H9 (cell line): ENCODE results near the gene ALKAL2. TPM values are rescaled to one million over a fixed set of nuclear protein-coding genes. Genes with fewer than 3 reads are reported as not detected.
A peak's percentile ranks its signal among the peaks of the same experiment; 100 is the strongest.

ENCODE experiments used
- DNase-seq: peaks from one replicate; pipeline ENCODE4 v3.0.0-alpha.2; 2017
- H2AFZ ChIP-seq: one replicate; pipeline ENCODE4 v1.6.1; 2013; ENCODE audit warnings: mild to moderate bottlenecking, low read length, control low read depth, moderate library complexity
- H2AK5ac ChIP-seq: 2 replicates; pipeline ENCODE4 v1.6.1; 2013; ENCODE audit warnings: low read length, control low read depth, mixed read lengths; ENCODE audit not compliant: insufficient read length
- H2BK120ac ChIP-seq: one replicate; pipeline ENCODE4 v1.6.1; 2013; ENCODE audit warnings: low read depth, mild to moderate bottlenecking, low read length, control low read depth, inconsistent platforms; ENCODE audit not compliant: poor library complexity, severe bottlenecking
- H2BK12ac ChIP-seq: 2 replicates; pipeline ENCODE4 v1.6.1; 2013; ENCODE audit warnings: low read length, control low read depth, mixed read lengths, low read depth; ENCODE audit not compliant: insufficient read length
- H2BK15ac ChIP-seq: 2 replicates; pipeline ENCODE4 v1.6.1; 2013; ENCODE audit warnings: low read depth, low read length, control low read depth
- H2BK20ac ChIP-seq: one replicate; pipeline ENCODE4 v1.6.1; 2013; ENCODE audit warnings: low read depth, mild to moderate bottlenecking, low read length, control low read depth, inconsistent platforms; ENCODE audit not compliant: poor library complexity, severe bottlenecking
- H2BK5ac ChIP-seq: 2 replicates; pipeline ENCODE4 v1.6.1; 2013; ENCODE audit warnings: low read length, control low read depth, mixed read lengths; ENCODE audit not compliant: insufficient read length
- H3K14ac ChIP-seq: 2 replicates; pipeline ENCODE4 v1.6.1; 2013; ENCODE audit warnings: low read length, control low read depth; ENCODE audit not compliant: insufficient read depth
- H3K18ac ChIP-seq: 2 replicates; pipeline ENCODE4 v1.6.1; 2013; ENCODE audit warnings: low read depth, mild to moderate bottlenecking, mixed read lengths, low read length, control low read depth; ENCODE audit not compliant: insufficient read length
- H3K23ac ChIP-seq: 2 replicates; pipeline ENCODE4 v1.6.1; 2013; ENCODE audit warnings: low read length, control low read depth, mixed read lengths, low read depth; ENCODE audit not compliant: insufficient read length
- H3K23me2 ChIP-seq: 2 replicates; pipeline ENCODE4 v1.6.1; 2013; ENCODE audit warnings: low read depth, mild to moderate bottlenecking, mixed read lengths, low read length, control low read depth; ENCODE audit not compliant: insufficient read length, poor library complexity, severe bottlenecking
- H3K27ac ChIP-seq: 2 replicates; pipeline ENCODE4 v1.5.1; 2013; ENCODE audit warnings: low read length, control low read depth, mixed read lengths, low read depth; ENCODE audit not compliant: insufficient read length
- H3K27me3 ChIP-seq: 2 replicates; pipeline ENCODE4 v1.6.1; 2013; ENCODE audit warnings: low read length, control low read depth, inconsistent platforms; ENCODE audit not compliant: insufficient read depth
- H3K4ac ChIP-seq: 2 replicates; pipeline ENCODE4 v1.6.1; 2013; ENCODE audit warnings: low read depth, mild to moderate bottlenecking, control low read depth, inconsistent platforms, low read length, moderate library complexity
- H3K4me1 ChIP-seq: 2 replicates; pipeline ENCODE4 v1.6.1; 2013; ENCODE audit warnings: low read length, control low read depth, inconsistent platforms; ENCODE audit not compliant: insufficient read depth
- H3K4me2 ChIP-seq: 2 replicates; pipeline ENCODE4 v1.6.1; 2013; ENCODE audit warnings: low read length, control low read depth, mixed read lengths; ENCODE audit not compliant: insufficient read length, insufficient read depth
- H3K56ac ChIP-seq: 2 replicates; pipeline ENCODE4 v1.6.1; 2013; ENCODE audit warnings: low read depth, mild to moderate bottlenecking, mixed read lengths, low read length, control low read depth; ENCODE audit not compliant: insufficient read length
- H3K79me1 ChIP-seq: 2 replicates; pipeline ENCODE4 v1.6.1; 2013; ENCODE audit warnings: low read depth, mild to moderate bottlenecking, moderate library complexity, low read length, control low read depth, inconsistent platforms; ENCODE audit not compliant: insufficient read depth, poor library complexity, severe bottlenecking
- H3K79me2 ChIP-seq: 2 replicates; pipeline ENCODE4 v1.6.1; 2013; ENCODE audit warnings: low read length, control low read depth, inconsistent platforms; ENCODE audit not compliant: insufficient read depth
- H3K9ac ChIP-seq: 2 replicates; pipeline ENCODE4 v1.6.1; 2013; ENCODE audit warnings: low read length, control low read depth, mixed read lengths; ENCODE audit not compliant: insufficient read length; ENCODE audit errors: extremely low read depth
- H3K9me3 ChIP-seq: one replicate; pipeline ENCODE4 v1.6.1; 2013; ENCODE audit warnings: low read depth, low read length, inconsistent platforms; ENCODE audit not compliant: control insufficient read depth
- H3T11ph ChIP-seq: one replicate; pipeline ENCODE4 v1.6.1; 2013; ENCODE audit warnings: mild to moderate bottlenecking, low read length, control low read depth, inconsistent platforms
- H4K20me1 ChIP-seq: one replicate; pipeline ENCODE4 v1.6.1; 2013; ENCODE audit not compliant: control insufficient read depth, insufficient read length, insufficient read depth
- H4K5ac ChIP-seq: 2 replicates; pipeline ENCODE4 v1.6.1; 2013; ENCODE audit warnings: low read depth, mild to moderate bottlenecking, mixed read lengths, low read length, control low read depth; ENCODE audit not compliant: insufficient read length
- H4K8ac ChIP-seq: replicated peaks from 2 replicates; pipeline ENCODE4 v1.6.1; 2013; ENCODE audit warnings: low read length, control low read depth, mixed read lengths, low read depth; ENCODE audit not compliant: insufficient read length
- H4K91ac ChIP-seq: 2 replicates; pipeline ENCODE4 v1.6.1; 2013; ENCODE audit warnings: low read depth, mild to moderate bottlenecking, moderate library complexity, mixed read lengths, low read length, control low read depth; ENCODE audit not compliant: insufficient read length
- H3K27ac Mint-ChIP-seq, 3 experiments: 2 replicates in 2 of 3; 3 replicates in 1 of 3; pipeline ENCODE4 v1.8.0; 2020 to 2021; ENCODE audit warnings: mixed read lengths in 3 of 3, mild to moderate bottlenecking in 1 of 3, moderate library complexity in 1 of 3
- H3K27me3 Mint-ChIP-seq: 2 replicates; pipeline ENCODE4 v1.8.0; 2021; ENCODE audit warnings: low read depth, mild to moderate bottlenecking, moderate library complexity, mixed read lengths
- H3K36me3 Mint-ChIP-seq, 3 experiments: 2 replicates in 2 of 3; 3 replicates in 1 of 3; pipeline ENCODE4 v1.8.0; 2020 to 2021; ENCODE audit warnings: low read depth in 3 of 3, mixed read lengths in 3 of 3; ENCODE audit not compliant: insufficient read depth in 1 of 3
- H3K4me1 Mint-ChIP-seq, 2 experiments: 2 replicates each; pipeline ENCODE4 v1.8.0; 2020; ENCODE audit warnings: mixed read lengths in 2 of 2
- H3K4me3 Mint-ChIP-seq, 2 experiments: 2 replicates in 1 of 2; 3 replicates in 1 of 2; pipeline ENCODE4 v1.8.0; 2020 to 2021; ENCODE audit warnings: mild to moderate bottlenecking in 2 of 2, mixed read lengths in 2 of 2, moderate library complexity in 1 of 2
- H3K9me3 Mint-ChIP-seq, 2 experiments: 2 replicates in 1 of 2; 3 replicates in 1 of 2; pipeline ENCODE4 v1.8.0; 2020; ENCODE audit warnings: mild to moderate bottlenecking in 2 of 2, mixed read lengths in 2 of 2, moderate library complexity in 1 of 2
- CTCF ChIP-seq: fragments of 200-600 bp; sonication (generic); conservative IDR thresholded peaks from 3 replicates; pipeline ENCODE4 v1.8.0; 2021; ENCODE audit warnings: antibody characterized with exemption, mild to moderate bottlenecking
- WGBS: extraction: QIAGEN DNeasy Blood & Tissue Kit; methylation state at CpG from one replicate; pipeline ENCODE4 v1.1.7; 2013; ENCODE audit warnings: missing lambda C conversion rate, low lambda C conversion rate, mixed read lengths; ENCODE audit not compliant: insufficient read length; ENCODE audit errors: extremely low coverage; 5-methylcytosine and 5-hydroxymethylcytosine counted together
- total RNA-seq: library from RNA; stranded (reverse); gene quantifications from 2 replicates; pipeline ENCODE4 v1.2.1, GENCODE V29; 2021

Gene ALKAL2
- total RNA-seq, 1 experiment from 2014 or later: 0.48 TPM

- Histone ChIP-seq H3T11ph (no peak overlapping the region), H2BK12ac (no peak overlapping the region), H3K9me3 (no peaks in the 10 kb centered on the region), H4K5ac (no peak overlapping the region), H2BK15ac (no peak overlapping the region), H2BK120ac (no peak overlapping the region), H3K79me2 (peaks cover 65% of the 10 kb centered on the region), H3K56ac (no peak overlapping the region), H3K18ac (no peak overlapping the region), H3K9ac (no peak overlapping the region), H3K23me2 (peaks cover 7% of the 10 kb centered on the region), H2AK5ac (no peak overlapping the region), H4K20me1 (peaks cover 3% of the 10 kb centered on the region), H2AFZ (no peak overlapping the region), H4K91ac (no peak overlapping the region), H3K79me1 (peaks cover 13% of the 10 kb centered on the region), H3K27ac (no peak overlapping the region), H4K8ac (no peak overlapping the region), H3K4ac (no peak overlapping the region), H3K23ac (no peak overlapping the region), H3K4me1 (peaks cover 2% of the 10 kb centered on the region; the same call in 1 of the 2 replicates), H3K4me2 (no peak overlapping the region), H3K14ac (no peak overlapping the region), H3K27me3 (no peaks in the 10 kb centered on the region), H2BK5ac (no peak overlapping the region), H2BK20ac (no peak overlapping the region)
- peaks cover 20 to 27% of the 10 kb centered on the region in 2 experiments for H3K4me1 Mint-ChIP-seq
- WGBS: no CpG with 5 or more reads among the region's 4 CpGs
- H3K36me3 Mint-ChIP-seq: peaks cover 7 to 27% (median 20%) of the 10 kb centered on the region in 3 experiments
- no peaks in the 10 kb centered on the region for H3K9me3 Mint-ChIP-seq
- H3K27me3 Mint-ChIP-seq: no peaks in the 10 kb centered on the region
- H3K27ac Mint-ChIP-seq: peak overlapping the region in 1 of 3 experiments; percentile 1; a peak in 1 of 7 replicates
- H3K4me3 Mint-ChIP-seq: no peak overlapping the region
- no peak for TF ChIP-seq CTCF
- DNase-seq: no peak
Observed at GRCh38 chr2:269356-270030, 18.4 kb downstream of the ALKAL2 start.
